Measurements from ENCODE around the gene SPRED1.

Gene SPRED1

GRCh38 chr15:38252481-38253350, at the start of gene SPRED1:
Gene SPRED1, plus strand, starts transcription at chr15:38252836. Its CDS starts 350 bp downstream, at chr15:38253186.
- no peak for DNase-seq (ENCODE audit: low read depth)

GRCh38 chr15:38205526-38206272, 46.9 kb upstream of the SPRED1 start:
- no peak for DNase-seq (ENCODE audit: low read depth)

GRCh38 chr15:38207621-38208020, 45.0 kb upstream of the SPRED1 start:
- DNase-seq (ENCODE audit: low read depth): no peak

GRCh38 chr15:38208206-38208605, 44.4 kb upstream of the SPRED1 start:
- no peak for DNase-seq (ENCODE audit: low read depth)

GRCh38 chr15:38208779-38209178, 43.9 kb upstream of the SPRED1 start:
- DNase-seq (ENCODE audit: low read depth): no peak

GRCh38 chr15:38211249-38211648, 41.4 kb upstream of the SPRED1 start:
- DNase-seq (ENCODE audit: low read depth): no peak

GRCh38 chr15:38211811-38212210, 40.8 kb upstream of the SPRED1 start:
- DNase-seq (ENCODE audit: low read depth): no peak

GRCh38 chr15:38212729-38213351, 39.8 kb upstream of the SPRED1 start:
- no peak for DNase-seq (ENCODE audit: low read depth)

- no peak for DNase-seq (ENCODE audit: low read depth)
Observed at GRCh38 chr15:38213356-38213755, 39.3 kb upstream of the SPRED1 start.

GRCh38 chr15:38215707-38216106, 36.9 kb upstream of the SPRED1 start:
- DNase-seq (ENCODE audit: low read depth): no peak

GRCh38 chr15:38216763-38217162, 35.9 kb upstream of the SPRED1 start:
- DNase-seq (ENCODE audit: low read depth): no peak

- DNase-seq (ENCODE audit: low read depth): no peak
Observed at GRCh38 chr15:38217191-38217595, 35.4 kb upstream of the SPRED1 start.

- no peak for DNase-seq (ENCODE audit: low read depth)
Observed at GRCh38 chr15:38217788-38218609, 34.6 kb upstream of the SPRED1 start.

- no peak for DNase-seq (ENCODE audit: low read depth)
Observed at GRCh38 chr15:38220606-38221273, 31.9 kb upstream of the SPRED1 start.

- DNase-seq (ENCODE audit: low read depth): no peak
Observed at GRCh38 chr15:38224486-38224885, 28.1 kb upstream of the SPRED1 start.

GRCh38 chr15:38225381-38225780, 27.3 kb upstream of the SPRED1 start:
- no peak for DNase-seq (ENCODE audit: low read depth)

- no peak for DNase-seq (ENCODE audit: low read depth)
Observed at GRCh38 chr15:38226608-38227266, 25.9 kb upstream of the SPRED1 start.

- no peak for DNase-seq (ENCODE audit: low read depth)
Observed at GRCh38 chr15:38227941-38228340, 24.7 kb upstream of the SPRED1 start.

- no peak for DNase-seq (ENCODE audit: low read depth)
Observed at GRCh38 chr15:38228618-38229017, 24.0 kb upstream of the SPRED1 start.

- DNase-seq (ENCODE audit: low read depth): no peak
Observed at GRCh38 chr15:38229705-38230310, 22.8 kb upstream of the SPRED1 start.

All from stimulated activated CD8-positive, alpha-beta memory T cell treated with anti-CD3 and anti-CD28 coated beads, Interleukin-4, amount 100 ng/mL, for 24 hours (primary cell).